GM19468 (cell line): Measurements from ENCODE around the gene ATG101.

Source experiments
- ATAC-seq: cut with Tn5 transposase; IDR thresholded peaks from one replicate; pipeline ENCODE4 v1.9.1; 2021; ENCODE audit warnings: mild to moderate bottlenecking, moderate library complexity, moderate number of reproducible peaks; ENCODE audit not compliant: unreplicated experiment; ENCODE audit errors: extremely low read depth

The ATG101 gene

DNA sequence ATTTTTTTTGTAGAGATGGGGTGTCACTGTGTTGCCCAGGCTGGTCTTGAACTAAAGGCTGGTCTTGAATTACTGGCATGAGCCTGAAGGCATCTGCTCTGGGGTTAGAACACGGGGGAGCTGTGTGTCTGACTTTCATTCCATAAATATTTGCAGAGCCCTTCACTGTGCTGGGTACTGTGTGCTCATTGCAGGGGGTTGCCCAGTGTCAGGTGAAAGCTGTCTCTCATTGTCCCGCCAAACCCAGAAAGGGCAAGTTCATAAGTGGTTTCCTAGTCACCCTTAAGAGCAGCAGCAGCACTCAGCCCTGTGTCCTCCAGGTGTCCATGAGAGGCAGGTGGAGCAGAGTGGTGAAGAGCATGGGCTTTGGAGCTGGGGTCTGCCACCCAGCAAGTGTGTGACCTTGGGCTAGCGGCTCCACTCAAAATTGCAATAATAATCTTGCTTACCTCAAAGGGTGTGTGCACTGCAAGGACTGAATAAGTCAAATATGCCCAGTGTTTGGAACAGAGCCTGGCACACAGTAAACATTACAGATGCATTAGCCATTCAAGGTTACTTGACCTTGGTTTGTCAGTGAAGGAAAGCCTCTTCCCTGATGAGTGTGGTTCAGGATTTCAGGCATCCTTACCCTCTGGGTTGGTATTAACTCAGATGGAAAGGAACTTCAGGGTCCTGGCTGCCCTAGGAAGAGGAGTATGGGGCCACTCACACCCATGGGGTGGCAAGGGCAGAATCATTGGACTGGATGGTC, 5.4 kb downstream of the ATG101 start:
- ATAC-seq = no peak

DNA sequence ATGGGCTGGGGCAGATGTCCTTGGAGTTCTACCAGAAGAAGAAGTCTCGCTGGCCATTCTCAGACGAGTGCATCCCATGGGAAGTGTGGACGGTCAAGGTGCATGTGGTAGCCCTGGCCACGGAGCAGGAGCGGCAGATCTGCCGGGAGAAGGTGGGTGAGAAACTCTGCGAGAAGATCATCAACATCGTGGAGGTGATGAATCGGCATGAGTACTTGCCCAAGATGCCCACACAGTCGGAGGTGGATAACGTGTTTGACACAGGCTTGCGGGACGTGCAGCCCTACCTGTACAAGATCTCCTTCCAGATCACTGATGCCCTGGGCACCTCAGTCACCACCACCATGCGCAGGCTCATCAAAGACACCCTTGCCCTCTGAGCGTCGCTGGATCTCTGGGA, 7.0 kb downstream of the ATG101 start:
- ATAC-seq = no peak

DNA sequence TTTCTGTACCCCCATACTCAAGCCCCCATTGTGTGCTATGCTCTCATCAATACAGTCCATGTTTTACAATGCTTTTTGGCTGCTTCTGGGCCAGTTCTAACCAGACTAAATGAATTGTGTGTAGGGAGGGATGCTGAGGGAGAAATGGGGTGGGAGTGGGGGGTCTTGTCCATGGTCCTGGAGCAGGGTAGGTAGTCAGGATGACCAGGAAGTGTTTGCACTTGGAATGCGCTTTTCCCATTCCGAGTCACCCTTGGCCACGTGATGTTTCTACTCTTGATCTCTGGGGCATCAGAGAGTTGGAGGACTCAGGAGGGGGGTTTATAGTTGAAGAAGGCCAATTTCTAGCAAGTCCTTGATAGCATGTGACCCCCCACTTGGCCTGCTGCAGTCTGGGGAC, 8.5 kb downstream of the ATG101 start:
- no peak for ATAC-seq

DNA sequence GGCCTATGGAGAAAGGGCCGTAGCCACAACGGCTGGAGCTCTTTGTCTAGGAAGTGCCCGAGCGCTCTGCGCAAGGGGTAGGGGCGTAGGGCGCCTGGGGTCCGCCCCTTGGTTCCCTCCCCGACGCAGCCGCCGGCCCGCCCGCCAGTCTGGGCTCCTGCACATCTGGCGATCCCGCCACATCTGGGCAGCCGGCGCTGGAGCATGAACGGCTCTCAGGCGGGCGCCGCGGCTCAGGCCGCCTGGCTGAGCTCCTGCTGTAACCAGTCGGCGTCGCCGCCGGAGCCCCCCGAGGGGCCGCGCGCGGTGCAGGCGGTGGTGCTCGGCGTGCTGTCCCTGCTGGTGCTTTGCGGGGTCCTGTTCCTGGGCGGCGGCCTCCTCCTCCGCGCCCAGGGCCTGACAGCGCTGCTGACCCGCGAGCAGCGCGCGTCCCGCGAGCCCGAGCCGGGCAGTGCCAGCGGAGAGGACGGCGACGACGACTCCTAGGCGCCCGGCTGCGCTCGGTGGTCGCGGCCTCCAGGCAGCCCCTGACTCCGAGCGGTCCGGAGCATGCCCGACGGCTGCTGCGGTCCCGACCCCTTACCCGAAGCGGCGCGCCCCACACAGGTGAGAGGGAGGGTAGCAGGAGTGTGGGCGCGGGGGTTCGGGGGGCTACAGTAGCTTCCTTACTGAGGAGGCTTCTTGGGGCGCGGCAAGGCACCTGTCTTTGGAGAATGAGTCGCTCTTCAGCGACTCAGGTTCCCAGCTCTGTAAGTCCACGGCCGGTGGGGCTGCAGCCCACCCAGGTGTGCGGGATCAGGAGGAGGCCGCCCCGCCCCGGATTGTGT, 10.0 kb downstream of the ATG101 start, which contains the start of gene SMIM41:
Gene SMIM41 (plus strand): TSS at position 129 of the 827 bp plus-strand sequence. CDS start 76 bp downstream, at position 205.
- ATAC-seq = no peak

DNA sequence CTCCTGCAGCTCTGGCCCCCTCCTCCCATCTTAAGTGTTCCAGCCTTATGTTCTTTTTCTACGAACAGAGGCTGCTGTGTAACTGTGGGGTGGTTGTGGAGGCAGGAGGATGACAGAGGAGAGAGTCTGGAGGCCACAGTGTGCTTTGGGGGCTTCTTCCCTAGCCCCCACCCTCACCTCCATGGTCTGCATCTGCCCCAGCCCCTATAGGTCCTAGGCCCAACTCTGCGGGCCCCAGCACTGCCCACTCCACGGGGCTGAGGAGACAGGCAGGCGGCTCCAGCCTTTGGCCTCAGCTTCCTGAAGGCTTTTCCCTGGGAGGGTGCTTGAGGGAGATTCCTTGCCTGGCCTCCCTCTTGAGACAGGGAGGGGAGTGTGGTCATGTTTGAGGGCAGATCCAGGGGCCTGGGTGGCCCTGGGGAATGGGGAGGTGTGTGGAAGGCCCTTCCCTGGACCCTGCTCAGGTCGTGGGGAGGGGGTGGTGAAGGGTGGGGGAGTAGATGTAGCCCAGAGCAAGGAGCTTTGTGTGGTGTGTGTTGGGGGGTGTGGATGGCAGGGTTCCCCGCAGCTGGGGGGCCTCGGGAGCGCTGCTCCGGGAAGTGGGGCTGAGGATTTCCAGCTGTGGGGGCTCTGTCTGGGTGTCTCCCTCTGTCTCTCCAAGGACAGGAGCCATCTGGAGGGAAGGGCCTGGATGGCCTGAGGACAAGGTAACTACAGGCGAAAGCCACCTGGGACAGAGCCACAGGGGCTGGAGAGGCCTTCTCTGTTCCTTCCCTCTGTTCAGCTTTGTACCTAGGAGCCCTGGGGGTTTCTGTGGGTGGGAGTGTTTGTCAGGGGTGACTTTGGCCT, 10.8 kb downstream of the ATG101 start:
- no peak for ATAC-seq

DNA sequence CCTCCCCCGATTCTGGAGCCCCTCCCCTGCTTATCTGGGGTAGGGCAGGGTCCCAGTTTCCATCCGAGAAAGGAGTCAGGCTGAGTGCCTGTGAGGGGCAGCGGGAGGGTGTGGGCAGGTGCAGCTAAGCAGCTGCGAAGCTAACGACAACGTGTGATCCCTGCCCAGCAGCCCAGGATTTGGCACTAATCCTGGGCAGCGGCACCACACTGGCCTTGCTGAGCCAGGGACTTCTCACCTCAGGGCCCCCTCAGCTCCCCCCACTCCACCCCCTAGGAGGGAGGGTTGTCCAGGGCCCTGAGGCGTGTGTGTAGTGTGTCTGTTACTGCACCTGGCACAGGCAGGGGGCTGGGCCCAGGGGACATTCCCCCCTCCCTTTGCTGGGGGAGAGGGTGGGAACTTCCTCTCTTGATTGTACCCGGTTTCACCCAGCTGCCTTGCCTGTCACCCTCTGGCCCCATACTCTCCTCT, 11.5 kb downstream of the ATG101 start:
- ATAC-seq = peak; percentile 86

DNA sequence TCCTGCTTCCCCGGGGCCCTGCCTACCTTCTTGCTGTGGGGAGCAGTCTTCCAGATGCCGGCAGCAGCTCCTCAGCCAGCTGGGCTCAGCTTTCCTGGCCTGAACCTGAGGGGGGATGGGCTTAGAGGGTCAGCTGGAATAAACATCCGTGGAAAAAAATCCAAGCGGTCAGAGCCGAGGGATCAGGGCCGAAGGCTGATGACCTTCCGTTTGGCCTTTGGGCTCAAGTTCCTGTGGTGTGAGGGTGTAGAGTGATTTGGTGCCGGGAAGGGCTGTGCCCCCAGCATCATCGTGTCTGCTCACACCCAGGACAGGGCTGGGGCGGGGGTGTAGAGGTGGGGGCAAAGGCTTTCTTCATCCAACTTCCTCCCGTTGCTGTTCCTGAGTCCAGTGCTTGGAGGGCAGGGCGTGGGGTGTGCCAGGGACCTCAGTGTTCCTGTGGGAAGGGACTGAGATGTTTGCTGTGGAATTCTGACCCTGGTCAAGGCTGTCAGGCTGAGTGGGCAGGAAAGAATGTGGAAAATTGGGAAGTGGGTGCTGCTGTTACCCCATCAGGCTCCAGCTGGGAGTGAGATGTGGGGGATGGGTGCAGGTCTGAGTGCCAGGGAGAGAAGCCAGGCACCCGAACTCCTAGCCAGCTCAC, 12.4 kb downstream of the ATG101 start:
- ATAC-seq = no peak

DNA sequence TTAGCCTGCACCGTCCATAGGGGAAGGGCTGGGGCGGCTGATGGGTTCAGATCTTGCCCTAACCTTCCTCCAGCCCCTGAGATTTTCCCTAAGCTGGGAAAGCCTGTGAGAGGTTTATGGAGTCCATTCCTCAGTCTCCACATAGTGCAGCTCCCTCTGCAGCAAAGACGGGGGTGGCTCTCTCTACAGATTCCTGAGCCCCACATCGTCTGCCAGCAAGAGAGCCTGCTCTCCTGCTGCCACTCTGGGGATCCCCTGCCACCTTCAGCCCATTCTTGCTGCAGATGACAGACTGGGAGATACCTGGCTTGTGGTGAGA, 12.8 kb downstream of the ATG101 start:
- ATAC-seq = no peak

DNA sequence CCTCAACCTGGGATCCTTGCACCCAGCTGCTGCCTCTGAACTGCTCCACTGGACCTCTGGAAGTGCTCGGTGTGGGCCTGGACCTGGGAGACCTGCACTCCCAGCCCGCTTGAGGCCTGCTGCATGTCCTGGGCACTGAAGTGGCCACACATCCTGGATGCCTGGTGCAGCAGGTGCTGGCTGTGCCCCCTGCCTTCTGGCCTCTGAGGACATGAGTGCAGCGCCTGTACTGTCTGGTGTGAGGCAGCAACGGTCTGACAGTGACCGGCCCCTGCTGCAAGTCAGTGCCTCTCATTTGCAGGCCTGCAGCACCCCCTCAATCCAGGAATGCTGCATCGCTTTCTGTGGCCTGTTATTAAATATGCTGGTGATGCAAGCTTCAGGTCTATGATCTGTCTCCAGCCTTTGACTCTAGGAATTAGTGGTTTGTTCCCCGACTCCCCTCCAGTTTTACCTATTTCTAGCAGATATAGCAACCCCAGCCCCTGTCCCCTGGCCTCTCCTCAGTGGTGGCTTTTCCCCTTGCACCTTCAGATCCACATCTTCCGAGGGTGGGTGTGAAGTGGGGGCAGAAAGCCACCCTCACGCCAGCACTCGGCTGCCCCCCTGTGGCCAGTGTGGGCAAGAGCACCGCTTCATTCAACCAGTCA, 13.3 kb downstream of the ATG101 start:
- no peak for ATAC-seq

DNA sequence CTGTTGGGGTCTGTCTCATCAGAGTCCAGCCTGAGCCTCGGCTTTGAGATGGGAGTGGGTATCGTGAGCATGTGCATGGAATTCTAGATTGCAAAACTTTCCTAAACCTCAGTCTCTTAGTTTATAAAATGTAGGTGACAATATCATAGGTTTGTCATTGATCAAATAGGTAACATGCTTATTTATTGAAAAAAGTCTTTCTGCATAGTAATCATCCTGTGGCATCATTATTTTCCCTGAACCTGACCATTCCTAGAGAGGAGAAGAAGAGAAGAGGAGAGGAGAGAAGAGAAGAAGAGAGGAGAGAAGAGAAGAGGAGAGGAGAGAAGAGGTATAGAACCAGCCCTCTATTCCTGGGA, 13.8 kb downstream of the ATG101 start:
- no peak for ATAC-seq

DNA sequence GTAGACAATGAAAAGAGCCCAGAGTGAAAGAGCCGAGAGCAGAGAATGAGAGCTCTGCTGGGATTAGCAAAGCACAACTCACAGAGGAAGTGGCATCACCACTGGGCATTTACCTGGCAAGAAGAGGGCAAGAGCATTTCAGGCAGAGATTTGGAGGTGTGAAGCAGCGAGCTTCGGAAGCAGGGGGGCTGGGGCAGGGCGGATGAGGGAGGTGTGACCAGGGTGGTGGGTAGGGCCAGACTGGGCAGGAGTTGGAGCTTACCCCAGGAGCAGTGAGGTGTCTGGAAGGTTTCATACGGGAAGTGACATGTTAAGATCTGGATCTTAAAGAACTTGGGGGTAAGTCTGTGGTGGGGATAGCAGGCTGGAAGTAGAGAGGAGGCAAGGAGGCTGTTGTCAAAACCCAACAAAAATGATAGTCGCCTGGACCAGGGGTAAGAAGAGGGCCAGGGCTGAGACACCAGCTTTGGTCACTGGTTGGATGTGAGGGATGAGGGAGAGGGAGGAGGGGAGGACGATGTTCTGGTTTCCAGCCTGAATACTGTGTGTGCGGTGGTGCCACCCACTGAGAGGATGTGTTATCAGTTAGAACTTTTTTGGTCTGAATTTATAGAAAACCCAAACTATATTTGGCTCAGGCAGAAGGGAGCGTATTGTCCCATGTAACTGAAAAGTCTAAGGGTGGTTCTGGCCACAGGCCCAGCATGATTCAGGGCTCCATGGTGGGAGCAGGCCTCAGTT, 14.9 kb downstream of the ATG101 start:
- no peak for ATAC-seq

DNA sequence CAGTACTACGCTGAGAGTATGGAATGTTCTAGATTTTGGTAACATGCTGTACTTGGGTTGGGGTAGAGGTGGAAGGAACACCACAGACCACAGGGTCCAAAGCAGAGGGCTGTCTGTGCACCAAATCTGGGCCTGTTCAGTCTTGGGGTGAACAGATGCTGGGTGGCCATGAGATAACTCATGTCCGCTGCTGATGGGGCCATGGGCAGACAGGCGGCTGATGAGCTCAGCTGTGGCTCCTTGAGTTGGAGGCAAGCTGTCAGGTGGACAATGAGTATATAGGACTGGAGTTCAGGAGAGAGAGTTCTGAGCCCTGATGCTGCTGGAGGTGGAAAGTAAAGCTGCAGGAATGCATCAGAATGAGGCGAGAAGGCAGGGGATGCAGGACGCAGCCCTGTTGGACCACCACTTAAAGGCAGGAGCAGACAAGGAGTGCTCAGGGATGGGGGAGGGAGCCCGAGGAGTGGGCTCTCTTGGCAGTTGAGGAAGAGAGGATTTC, 16.0 kb downstream of the ATG101 start:
- no peak for ATAC-seq

DNA sequence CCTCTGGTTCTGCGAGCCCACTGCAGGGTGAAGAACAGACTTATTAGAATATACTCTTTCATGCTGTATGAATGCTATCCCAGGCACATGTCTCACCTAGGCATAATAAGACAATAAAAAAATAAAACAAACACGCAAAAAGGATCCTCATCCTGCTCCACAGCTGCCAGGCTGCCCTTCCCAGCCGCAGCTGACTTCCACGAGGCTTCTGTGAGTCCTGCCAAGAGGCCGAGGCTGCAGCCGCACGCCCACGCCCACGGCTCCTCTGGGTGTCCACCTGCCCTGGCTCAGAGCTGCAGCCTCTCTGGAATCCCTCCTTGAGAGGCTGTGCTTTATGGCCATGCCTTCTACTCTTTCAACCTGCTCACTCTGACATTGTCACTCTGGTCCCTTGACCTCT, 16.6 kb downstream of the ATG101 start:
- no peak for ATAC-seq

DNA sequence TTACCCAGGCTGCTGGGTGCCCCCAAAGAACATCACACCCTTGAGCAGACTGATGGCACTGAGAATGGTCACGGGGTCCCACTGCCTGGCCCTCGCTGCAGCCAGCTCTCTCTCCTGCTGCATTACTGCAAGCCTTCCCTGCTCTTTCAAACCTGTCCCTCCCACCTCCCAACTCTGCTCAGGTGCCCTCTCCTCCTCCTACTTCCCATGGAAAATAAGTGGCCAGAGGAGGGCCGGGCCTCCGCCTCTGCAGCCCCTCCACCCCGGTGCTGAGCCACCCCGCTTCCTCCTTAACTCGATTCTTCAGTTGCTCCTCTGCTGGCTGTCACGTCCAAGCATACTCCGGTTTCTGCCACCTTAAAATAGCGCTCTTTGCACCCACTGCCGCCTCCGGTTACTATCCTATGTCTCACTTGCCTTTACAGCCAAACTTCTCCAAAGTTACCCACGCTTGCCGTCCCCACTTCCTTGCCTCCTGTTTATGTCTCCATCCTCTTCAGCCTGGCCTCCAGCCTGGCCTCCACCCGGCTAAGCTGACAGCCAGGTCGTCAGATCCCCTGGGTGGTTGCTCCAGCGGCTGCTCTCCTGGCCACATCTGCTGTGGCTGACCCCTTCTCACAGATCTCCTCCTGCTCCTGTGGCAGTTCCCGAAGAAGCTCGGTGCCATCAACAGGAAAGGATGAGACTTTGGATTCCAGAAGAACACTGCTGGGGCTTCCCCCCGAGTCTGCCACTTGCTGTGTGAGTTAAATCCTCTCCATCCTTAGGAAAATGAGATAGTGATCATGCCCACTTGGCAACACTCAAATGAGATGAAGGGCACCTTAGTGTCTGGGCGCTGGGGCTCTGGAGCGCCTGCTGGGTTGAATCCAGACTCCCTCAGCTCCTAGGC, 17.4 kb downstream of the ATG101 start:
- ATAC-seq = no peak

DNA sequence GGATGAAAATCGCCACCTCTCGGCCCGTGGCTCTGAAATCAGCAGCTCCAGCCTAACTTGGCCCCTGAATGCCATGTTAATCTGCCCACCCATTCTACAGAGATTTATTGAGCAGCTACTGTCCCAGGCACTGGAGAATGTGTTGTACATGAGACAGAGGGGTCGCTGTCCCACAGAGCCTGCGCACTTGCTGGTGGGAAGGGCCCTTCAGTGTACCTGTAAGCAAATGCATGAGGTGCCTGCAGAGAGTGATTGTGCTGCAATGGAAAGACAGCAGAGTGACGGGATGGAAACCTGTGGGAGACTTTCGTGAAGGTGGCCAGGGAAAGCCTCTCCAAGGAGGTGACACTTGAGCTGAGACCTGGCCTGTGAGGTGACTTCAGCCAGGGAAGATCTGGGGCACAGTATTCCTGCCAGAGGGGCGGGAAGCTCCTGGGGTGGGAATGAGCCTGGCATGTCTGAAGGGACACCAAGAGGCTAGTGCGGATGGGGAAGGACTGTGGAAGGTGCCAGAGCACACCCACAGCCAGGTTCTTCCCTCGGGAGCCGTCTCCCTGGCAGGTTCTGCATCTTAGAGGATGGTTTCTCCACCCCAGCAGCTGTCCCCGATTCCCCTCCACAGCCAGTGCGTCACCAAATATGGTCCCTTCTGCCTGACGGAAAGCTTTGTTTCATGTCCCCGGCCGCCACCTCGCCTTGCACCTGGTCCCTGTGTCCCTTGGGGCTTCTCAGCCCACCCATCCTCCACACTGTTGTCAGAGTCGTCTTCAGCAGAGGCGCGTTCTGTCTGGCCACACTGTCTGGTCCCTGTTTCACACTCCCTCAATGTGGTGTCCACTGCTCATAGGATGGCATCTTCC, 18.4 kb downstream of the ATG101 start:
- ATAC-seq = no peak

DNA sequence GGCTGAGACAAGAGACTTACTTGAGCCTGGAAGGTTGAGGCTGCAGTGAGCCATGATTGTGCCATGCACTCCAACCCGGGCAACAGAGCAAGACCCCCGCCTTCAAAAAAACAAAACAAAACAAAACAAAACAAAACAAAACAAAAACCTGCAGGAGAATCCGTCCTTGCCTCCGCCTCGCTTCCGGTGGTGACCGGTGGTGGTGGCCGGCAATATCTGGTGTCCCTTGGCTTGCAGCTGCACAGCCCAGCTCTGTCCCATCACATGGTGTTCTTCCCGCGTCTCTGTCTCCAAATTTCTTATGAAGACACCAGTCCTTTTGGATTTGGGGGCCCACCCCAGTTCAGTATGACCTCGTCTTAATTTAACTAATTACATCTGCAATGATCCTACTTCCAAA, 19.7 kb downstream of the ATG101 start:
- ATAC-seq = no peak

DNA sequence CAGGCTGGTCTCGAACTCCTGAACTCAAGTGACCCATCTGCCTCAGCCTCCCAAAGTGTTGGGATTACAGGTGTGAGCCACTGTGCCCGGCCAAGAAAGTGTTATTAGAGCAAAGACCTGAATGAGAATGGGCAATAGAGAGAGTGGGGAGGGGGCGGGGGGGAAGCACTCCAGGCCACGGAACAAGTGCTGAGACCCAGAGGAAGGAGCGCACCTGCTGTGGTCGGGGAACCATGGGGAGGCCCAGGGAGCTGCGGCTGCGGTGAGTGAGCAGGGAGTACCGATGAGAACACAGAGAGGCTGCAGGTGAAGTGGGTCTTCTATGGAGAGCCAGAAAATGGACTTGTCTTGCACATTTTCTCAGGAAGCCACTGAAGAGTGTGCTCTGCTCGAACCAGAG, 20.5 kb downstream of the ATG101 start:
- ATAC-seq = no peak
